ENCODE measurements around the gene SPAG5. TPM values are rescaled to one million over a fixed set of nuclear protein-coding genes. Genes with fewer than 3 reads are reported as not detected.

The SPAG5 gene
- total RNA-seq, 1 experiment from 2014 or later, result 113 TPM

DNA sequence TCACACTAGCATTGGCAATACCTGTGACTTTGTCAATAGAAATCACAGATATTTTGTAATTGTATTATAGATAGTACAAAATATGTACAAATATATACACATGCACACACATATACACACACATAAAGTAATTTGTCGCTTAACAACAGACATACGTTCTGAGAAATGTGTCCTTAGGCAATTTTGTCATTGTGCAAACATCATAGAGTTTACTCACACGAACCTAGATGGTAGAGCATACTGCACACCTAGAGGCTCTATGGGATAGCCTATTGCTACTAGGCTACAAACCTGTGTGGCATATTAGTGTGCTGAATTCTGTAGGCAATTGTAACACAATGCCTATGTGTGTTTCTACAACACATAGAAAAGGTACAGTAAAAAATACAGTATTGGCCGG, 57.4 kb downstream of the SPAG5 start:
- 0 out of 2 replicates have a peak, but pooled peaks cover 6% of the 10 kb centered on the region for H3K4me1 ChIP-seq
- H3K36me3 ChIP-seq (ENCODE audit: control insufficient read depth, insufficient read depth, low read length), result no peaks in the 10 kb centered on the region
- H3K27me3 ChIP-seq (replicated peaks; ENCODE audit: control insufficient read depth, insufficient read depth, low read length), result no peaks in the 10 kb centered on the region
- H3K27ac Mint-ChIP-seq (ENCODE audit: unreplicated experiment), result no peak overlapping the region
- H3K27me3 Mint-ChIP-seq (ENCODE audit: insufficient read depth, unreplicated experiment), result no peaks in the 10 kb centered on the region
- intact Hi-C loops (cut with micrococcal nuclease; ENCODE audit: unreplicated experiment), result loop anchor here (10.0 kb wide), 2 partner anchors 97 to 177 kb away; partner anchors contain the start of gene SEBOX
- peaks cover 13% of the 10 kb centered on the region for H3K4me1 Mint-ChIP-seq (ENCODE audit: low read depth, unreplicated experiment)
- no peaks in the 10 kb centered on the region for H3K9me3 Mint-ChIP-seq (ENCODE audit: unreplicated experiment)
- H3K4me3 ChIP-seq (ENCODE audit: low read depth, low read length), result no peak overlapping the region
- no peaks in the 10 kb centered on the region for H3K36me3 Mint-ChIP-seq (ENCODE audit: insufficient read depth, unreplicated experiment)
- BruUV-seq (replicated peaks), result no TSS peak
- DNase-seq, result no peak
- CTCF ChIA-PET, result interaction anchor here (0.7 to 1.8 kb wide), 3 partner anchors 38 to 66 kb away, joined by 3 to 7 read pairs (median 3); no protein-coding TSS in a partner anchor
- no peaks in the 10 kb centered on the region for H3K9me3 ChIP-seq
- TF ChIP-seq, protein P1, sequence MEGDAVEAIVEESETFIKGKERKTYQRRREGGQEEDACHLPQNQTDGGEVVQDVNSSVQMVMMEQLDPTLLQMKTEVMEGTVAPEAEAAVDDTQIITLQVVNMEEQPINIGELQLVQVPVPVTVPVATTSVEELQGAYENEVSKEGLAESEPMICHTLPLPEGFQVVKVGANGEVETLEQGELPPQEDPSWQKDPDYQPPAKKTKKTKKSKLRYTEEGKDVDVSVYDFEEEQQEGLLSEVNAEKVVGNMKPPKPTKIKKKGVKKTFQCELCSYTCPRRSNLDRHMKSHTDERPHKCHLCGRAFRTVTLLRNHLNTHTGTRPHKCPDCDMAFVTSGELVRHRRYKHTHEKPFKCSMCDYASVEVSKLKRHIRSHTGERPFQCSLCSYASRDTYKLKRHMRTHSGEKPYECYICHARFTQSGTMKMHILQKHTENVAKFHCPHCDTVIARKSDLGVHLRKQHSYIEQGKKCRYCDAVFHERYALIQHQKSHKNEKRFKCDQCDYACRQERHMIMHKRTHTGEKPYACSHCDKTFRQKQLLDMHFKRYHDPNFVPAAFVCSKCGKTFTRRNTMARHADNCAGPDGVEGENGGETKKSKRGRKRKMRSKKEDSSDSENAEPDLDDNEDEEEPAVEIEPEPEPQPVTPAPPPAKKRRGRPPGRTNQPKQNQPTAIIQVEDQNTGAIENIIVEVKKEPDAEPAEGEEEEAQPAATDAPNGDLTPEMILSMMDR (IDR thresholded peaks at IDR 0.05; ENCODE audit: insufficient read depth in 1 of 2, low read depth in 1 of 2, low read length in 1 of 2, severe bottlenecking in 1 of 2, unreplicated experiment in 1 of 2), result no peak
- POLR2A ChIA-PET, result no interaction called here
- no peak overlapping the region for H3K4me3 Mint-ChIP-seq (ENCODE audit: unreplicated experiment)

DNA sequence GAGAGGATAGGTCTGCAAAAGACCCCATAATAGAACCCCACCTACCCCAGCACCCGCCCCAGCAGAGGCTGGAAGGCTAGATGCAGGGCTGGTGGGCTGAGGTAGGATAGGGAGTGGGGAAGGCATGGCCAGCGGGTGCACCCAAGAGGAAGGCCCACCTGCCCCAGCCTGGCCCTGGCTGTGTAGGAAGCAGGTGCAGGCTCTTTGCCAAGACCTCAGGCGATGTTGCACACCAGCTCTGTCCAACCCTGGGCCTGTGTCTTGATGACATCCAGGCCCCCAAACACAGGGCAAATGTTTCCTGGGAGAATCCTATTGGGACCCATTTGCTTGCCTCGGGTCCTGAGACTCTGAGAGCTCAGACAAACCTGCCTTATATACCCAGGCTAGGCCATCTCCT, 58.6 kb downstream of the SPAG5 start:
- Histone ChIP-seq H3K27me3 (replicated peaks; ENCODE audit: control insufficient read depth, insufficient read depth, low read length) (no peaks in the 10 kb centered on the region), H3K36me3 (ENCODE audit: control insufficient read depth, insufficient read depth, low read length) (no peaks in the 10 kb centered on the region), H3K9me3 (no peaks in the 10 kb centered on the region), H3K4me3 (ENCODE audit: low read depth, low read length) (no peak overlapping the region), H3K4me1 (0 out of 2 replicates have a peak, but pooled peaks cover 6% of the 10 kb centered on the region)
- H3K9me3 Mint-ChIP-seq (ENCODE audit: unreplicated experiment), result no peaks in the 10 kb centered on the region
- intact Hi-C loops (cut with micrococcal nuclease; ENCODE audit: unreplicated experiment), result loop anchor here (1.0 to 10.0 kb wide), 4 partner anchors 15 to 175 kb away; partner anchors contain the start of gene SEBOX
- peaks cover 7% of the 10 kb centered on the region for H3K4me1 Mint-ChIP-seq (ENCODE audit: low read depth, unreplicated experiment)
- TF ChIP-seq, protein P1 (IDR thresholded peaks at IDR 0.05; ENCODE audit: insufficient read depth in 1 of 2, low read depth in 1 of 2, low read length in 1 of 2, severe bottlenecking in 1 of 2, unreplicated experiment in 1 of 2), result no peak
- no peaks in the 10 kb centered on the region for H3K36me3 Mint-ChIP-seq (ENCODE audit: insufficient read depth, unreplicated experiment)
- H3K27ac Mint-ChIP-seq (ENCODE audit: unreplicated experiment), result no peak overlapping the region
- no peak for DNase-seq
- ChIA-PET POLR2A (no interaction called here), CTCF (interaction anchor here (0.5 to 1.8 kb wide), 3 partner anchors 37 to 143 kb away, joined by 4 to 7 read pairs (median 4); no protein-coding TSS in a partner anchor)
- BruUV-seq (replicated peaks), result no TSS peak
- H3K4me3 Mint-ChIP-seq (ENCODE audit: unreplicated experiment), result no peak overlapping the region
- H3K27me3 Mint-ChIP-seq (ENCODE audit: insufficient read depth, unreplicated experiment), result no peaks in the 10 kb centered on the region

DNA sequence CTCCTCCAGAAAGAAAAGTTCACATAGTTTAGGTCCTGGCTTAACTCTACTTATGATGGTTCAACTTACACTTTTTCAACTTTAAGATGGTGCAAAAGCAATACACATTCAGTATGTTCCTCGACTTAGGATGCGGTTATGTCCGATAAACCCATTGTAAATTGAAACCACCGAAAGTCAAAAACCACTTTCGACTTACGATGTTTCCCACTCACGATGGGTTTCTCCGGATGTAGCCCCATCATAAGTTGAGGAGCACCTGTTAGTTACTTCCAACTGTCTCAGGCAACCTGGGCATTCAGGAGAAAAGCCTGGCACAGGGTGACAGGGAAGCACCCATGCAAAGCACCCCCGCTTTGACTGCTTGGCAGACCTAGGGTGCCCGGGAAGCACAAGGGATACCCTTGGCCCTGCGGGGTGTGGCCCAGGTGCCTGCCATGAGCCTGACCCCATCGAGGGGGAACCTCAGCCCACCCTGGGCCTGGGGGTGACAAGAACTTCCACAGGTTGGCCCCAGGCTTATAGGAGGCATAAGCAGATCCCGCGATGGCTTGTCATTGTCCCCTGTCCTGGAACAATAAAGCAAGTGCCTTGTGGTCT, 60.4 kb downstream of the SPAG5 start:
- H3K27me3 ChIP-seq (replicated peaks; ENCODE audit: control insufficient read depth, insufficient read depth, low read length), result no peaks in the 10 kb centered on the region
- H3K36me3 Mint-ChIP-seq (ENCODE audit: insufficient read depth, unreplicated experiment), result no peaks in the 10 kb centered on the region
- POLR2A ChIA-PET, result no interaction called here
- CTCF ChIA-PET, result no interaction called here
- no peaks in the 10 kb centered on the region for H3K9me3 ChIP-seq
- no peaks in the 10 kb centered on the region for H3K27me3 Mint-ChIP-seq (ENCODE audit: insufficient read depth, unreplicated experiment)
- BruUV-seq (replicated peaks), result no TSS peak
- no peaks in the 10 kb centered on the region for H3K4me1 Mint-ChIP-seq (ENCODE audit: low read depth, unreplicated experiment)
- H3K36me3 ChIP-seq (ENCODE audit: control insufficient read depth, insufficient read depth, low read length), result no peaks in the 10 kb centered on the region
- no peak overlapping the region for H3K27ac Mint-ChIP-seq (ENCODE audit: unreplicated experiment)
- no peak overlapping the region for H3K4me3 ChIP-seq (ENCODE audit: low read depth, low read length)
- intact Hi-C loops (cut with micrococcal nuclease; ENCODE audit: unreplicated experiment), result no loop called here
- TF ChIP-seq, protein P1 (IDR thresholded peaks at IDR 0.05; ENCODE audit: insufficient read depth in 1 of 2, low read depth in 1 of 2, low read length in 1 of 2, severe bottlenecking in 1 of 2, unreplicated experiment in 1 of 2), result no peak
- H3K9me3 Mint-ChIP-seq (ENCODE audit: unreplicated experiment), result no peaks in the 10 kb centered on the region
- DNase-seq, result no peak
- H3K4me3 Mint-ChIP-seq (ENCODE audit: unreplicated experiment), result no peak overlapping the region
- H3K4me1 ChIP-seq, result no peaks in the 10 kb centered on the region

All from Caco-2 (cell line).